Astrocyte of the cerebellum (primary cell): ENCODE results near the gene NXF2B.

ENCODE experiments used
- DNase-seq: peaks from one replicate; pipeline ENCODE4 v3.0.0-alpha.2; 2011; ENCODE audit warnings: low read depth
- H3K4me3 ChIP-seq: 2 replicates; pipeline ENCODE4 v1.5.1; 2011; ENCODE audit warnings: mild to moderate bottlenecking, low read depth, low read length, moderate library complexity
- in situ Hi-C: cut with HindIII; loops from 2 replicates; pipeline ENCODE4 v1.10.0; 2017; ENCODE audit warnings: low sequenced_read_pairs
- TF ChIP-seq, protein P1 (sequence below): IDR thresholded peaks from 2 replicates; pipeline ENCODE4 v1.5.1; 2012; ENCODE audit warnings: low read length, low read depth, moderate library complexity, mild to moderate bottlenecking; ENCODE audit errors: missing control alignments

Gene NXF2B

DNA sequence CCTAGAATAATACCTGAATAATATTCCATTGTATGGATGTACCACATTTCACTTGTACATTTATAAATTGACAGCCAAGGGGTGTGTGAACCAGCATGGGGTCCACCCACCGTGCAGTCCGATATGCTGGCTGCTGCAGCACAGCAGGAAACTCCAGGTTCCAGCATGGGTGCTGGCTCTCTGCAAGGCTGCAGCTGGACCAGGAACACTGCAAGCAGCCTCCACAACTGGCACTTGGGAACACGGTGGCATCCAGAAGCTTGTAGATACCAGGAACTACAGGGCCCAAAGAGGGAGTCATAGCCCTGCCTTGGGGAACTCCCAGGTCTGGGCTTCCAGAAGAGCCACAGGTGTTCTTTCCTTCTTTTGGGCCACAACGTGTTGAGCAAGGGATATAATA, 101.6 kb downstream of the NXF2B start:
- no peak overlapping the region for H3K4me3 ChIP-seq
- TF ChIP-seq, protein P1, sequence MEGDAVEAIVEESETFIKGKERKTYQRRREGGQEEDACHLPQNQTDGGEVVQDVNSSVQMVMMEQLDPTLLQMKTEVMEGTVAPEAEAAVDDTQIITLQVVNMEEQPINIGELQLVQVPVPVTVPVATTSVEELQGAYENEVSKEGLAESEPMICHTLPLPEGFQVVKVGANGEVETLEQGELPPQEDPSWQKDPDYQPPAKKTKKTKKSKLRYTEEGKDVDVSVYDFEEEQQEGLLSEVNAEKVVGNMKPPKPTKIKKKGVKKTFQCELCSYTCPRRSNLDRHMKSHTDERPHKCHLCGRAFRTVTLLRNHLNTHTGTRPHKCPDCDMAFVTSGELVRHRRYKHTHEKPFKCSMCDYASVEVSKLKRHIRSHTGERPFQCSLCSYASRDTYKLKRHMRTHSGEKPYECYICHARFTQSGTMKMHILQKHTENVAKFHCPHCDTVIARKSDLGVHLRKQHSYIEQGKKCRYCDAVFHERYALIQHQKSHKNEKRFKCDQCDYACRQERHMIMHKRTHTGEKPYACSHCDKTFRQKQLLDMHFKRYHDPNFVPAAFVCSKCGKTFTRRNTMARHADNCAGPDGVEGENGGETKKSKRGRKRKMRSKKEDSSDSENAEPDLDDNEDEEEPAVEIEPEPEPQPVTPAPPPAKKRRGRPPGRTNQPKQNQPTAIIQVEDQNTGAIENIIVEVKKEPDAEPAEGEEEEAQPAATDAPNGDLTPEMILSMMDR, result no peak
- in situ Hi-C loops, result no loop called here
- DNase-seq, result no peak
